PC-3 (cell line): ENCODE data around the gene PGA5. TPM values are rescaled to one million over a fixed set of nuclear protein-coding genes. Genes with fewer than 3 reads are reported as not detected.
"Not testable (repeated sequence)": the region's sequence is repeated elsewhere in the genome, so short reads cannot be mapped to it uniquely, and the experiment has no call there.

Experiments used
- ATAC-seq: fragments of 200-7000 bp; cut with Tn5 transposase; 2 replicates; pipeline ENCODE4 v1.9.1; 2020; ENCODE audit warnings: mild to moderate bottlenecking, moderate library complexity
- Bru-seq: library from RNA; stranded (reverse); fragments of 400-500 nt; gene quantifications from one replicate; lab custom pipeline; 2021; lab: Mats Ljungman, UMichigan
- BruChase-seq, 2 experiments: library from RNA; stranded (reverse); fragments of 400-500 nt; gene quantifications; one replicate each; lab custom pipeline; 2021; lab: Mats Ljungman, UMichigan
- BruUV-seq: library from RNA; stranded (reverse); fragments of 400-500 nt; replicated peaks from 2 replicates; lab custom pipeline; 2021; lab: Mats Ljungman, UMichigan
- CTCF ChIA-PET: fragments of 300-600 bp; sonication (Branson Sonifier 250); formaldehyde crosslinking; loops from one replicate; lab custom pipeline; 2022; ENCODE audit warnings: antibody characterized with exemption; lab: Charles Lee
- POLR2A ChIA-PET: fragments of 300-600 bp; sonication (Branson Sonifier 250); formaldehyde crosslinking; loops from one replicate; lab custom pipeline; 2022; ENCODE audit warnings: antibody characterized with exemption; ENCODE audit not compliant: unreplicated experiment; lab: Charles Lee
- DNase-seq: peaks from one replicate; pipeline ENCODE4 v3.0.0-alpha.2; 2015
- H2AFZ ChIP-seq: fragments of 300-600 bp; sonication (generic); 2 replicates; pipeline ENCODE4 v1.6.0; 2016; ENCODE audit warnings: antibody characterized with exemption, low read length
- H3F3A ChIP-seq: fragments of 300-600 bp; sonication (generic); one replicate; pipeline ENCODE4 v1.6.0; 2017; ENCODE audit warnings: antibody characterized with exemption, low read length, control low read depth, mild to moderate bottlenecking; ENCODE audit not compliant: unreplicated experiment
- H3K27ac ChIP-seq: fragments of 300-600 bp; sonication (generic); 2 replicates; pipeline ENCODE4 v1.5.1; 2016; ENCODE audit warnings: mild to moderate bottlenecking, low read length
- H3K27me3 ChIP-seq: fragments of 300-600 bp; sonication (generic); 2 replicates; pipeline ENCODE4 v1.6.1; 2016; ENCODE audit warnings: low read length, mixed read lengths
- H3K36me3 ChIP-seq: fragments of 300-600 bp; sonication (generic); 2 replicates; pipeline ENCODE4 v1.6.1; 2016; ENCODE audit warnings: low read depth, mixed run types, low read length, mixed read lengths
- H3K4me1 ChIP-seq: fragments of 300-600 bp; sonication (generic); 2 replicates; pipeline ENCODE4 v1.5.1; 2016; ENCODE audit warnings: low read length; ENCODE audit not compliant: insufficient read depth
- H3K4me2 ChIP-seq: fragments of 300-600 bp; sonication (generic); 2 replicates; pipeline ENCODE4 v1.6.0; 2016; ENCODE audit warnings: low read length
- H3K4me3 ChIP-seq: fragments of 300-600 bp; sonication (generic); 2 replicates; pipeline ENCODE4 v1.5.1; 2016; ENCODE audit warnings: mild to moderate bottlenecking, low read length, mixed read lengths
- H3K79me2 ChIP-seq: fragments of 300-600 bp; sonication (generic); 2 replicates; pipeline ENCODE4 v1.6.1; 2017; ENCODE audit warnings: low read length, mixed read lengths
- H3K9ac ChIP-seq: fragments of 300-600 bp; sonication (generic); 2 replicates; pipeline ENCODE4 v1.6.0; 2016; ENCODE audit warnings: mild to moderate bottlenecking, low read length
- H3K9me2 ChIP-seq: fragments of 300-600 bp; sonication (generic); replicated peaks from 2 replicates; pipeline ENCODE4 v1.6.1; 2016; ENCODE audit warnings: mixed run types, low read length, mixed read lengths
- H3K9me3 ChIP-seq: fragments of 300-600 bp; sonication (generic); 2 replicates; pipeline ENCODE4 v1.6.1; 2016; ENCODE audit warnings: low read length, mixed read lengths
- H4K20me1 ChIP-seq: fragments of 300-600 bp; sonication (generic); 2 replicates; pipeline ENCODE4 v1.6.1; 2016; ENCODE audit warnings: low read length, mixed read lengths
- CTCF ChIP-seq: fragments of 300-600 bp; sonication (generic); conservative IDR thresholded peaks from 2 replicates; pipeline ENCODE4 v1.5.1; 2017; ENCODE audit warnings: antibody characterized with exemption, low read depth, mild to moderate bottlenecking, low read length
- EZH2 ChIP-seq: fragments of 300-600 bp; sonication (generic); IDR thresholded peaks from one replicate; pipeline ENCODE4 v1.6.1; 2017; ENCODE audit warnings: antibody characterized with exemption, mild to moderate bottlenecking, low read length; ENCODE audit not compliant: unreplicated experiment
- EZH2phosphoT487 ChIP-seq: fragments of 300-600 bp; sonication (generic); IDR thresholded peaks from 2 replicates; pipeline ENCODE4 v1.6.1; 2018; ENCODE audit warnings: mild to moderate bottlenecking, antibody characterized with exemption, low read length, borderline replicate concordance
- intact Hi-C: fragments of 100-400 bp; cut with micrococcal nuclease; formaldehyde crosslinking; loops from 2 replicates; pipeline ENCODE4 v1.9.0; 2023
- long read RNA-seq: library from polyadenylated mRNA; unstranded; transcript quantifications from one replicate; pipeline ENCODE4 v2.0.0, GENCODE V29; 2021; ENCODE audit not compliant: unreplicated experiment
- total RNA-seq: library from RNA; depleted of rRNA; stranded (reverse); fragments of >200 nt; gene quantifications from 2 replicates; pipeline ENCODE4 v1.2.3, GENCODE V29; 2014; rRNA removed

PGA5 gene
- not detected in 2 replicates for total RNA-seq
- not detected for Bru-seq, nascent RNA
- not detected for BruChase-seq, experiment 1, labeled RNA remaining after a 6-hour chase
- BruChase-seq, experiment 2, labeled RNA remaining after a 2-hour chase: not detected
- long read RNA-seq: 0 reads

GRCh38 chr11:61240875-61241274, at the start of gene PGA5:
TSS of gene PGA5 (plus strand) at chr11:61241175. CDS start at chr11:61241227, 52 bp downstream.
- H3K79me2 ChIP-seq, H3K36me3 ChIP-seq, intact Hi-C loops, H3K4me1 ChIP-seq, H3K4me2 ChIP-seq, H3K4me3 ChIP-seq, H3F3A ChIP-seq, H3K27me3 ChIP-seq, CTCF ChIA-PET, H4K20me1 ChIP-seq, BruUV-seq, ATAC-seq, H3K9ac ChIP-seq, POLR2A ChIA-PET, H3K9me2 ChIP-seq, H3K27ac ChIP-seq, H2AFZ ChIP-seq, DNase-seq, H3K9me3 ChIP-seq: not testable (repeated sequence)

GRCh38 chr11:61193596-61193995, 47.4 kb upstream of the PGA5 start:
- Histone ChIP-seq H3K9me2 (no peaks in the 10 kb centered on the region), H3K4me2 (no peak overlapping the region), H3K36me3 (no peaks in the 10 kb centered on the region), H3F3A (no peaks in the 10 kb centered on the region), H3K9me3 (peaks cover 8% of the 10 kb centered on the region), H3K4me1 (no peaks in the 10 kb centered on the region), H3K4me3 (no peak overlapping the region), H4K20me1 (no peaks in the 10 kb centered on the region), H3K79me2 (no peaks in the 10 kb centered on the region), H2AFZ (no peak overlapping the region), H3K9ac (no peak overlapping the region), H3K27ac (no peak overlapping the region), H3K27me3 (peaks cover 20% of the 10 kb centered on the region; the same call in 1 of the 2 replicates)
- POLR2A ChIA-PET: no interaction called here
- CTCF ChIA-PET: no interaction called here
- intact Hi-C loops: no loop called here
- TF ChIP-seq EZH2phosphoT487 (no peak), EZH2 (no peak)
- DNase-seq: no peak
- no peak for ATAC-seq
- BruUV-seq: no TSS peak

- TF ChIP-seq EZH2 (no peak), EZH2phosphoT487 (no peak), CTCF (no peak)
- H3K36me3 ChIP-seq: no peaks in the 10 kb centered on the region
- H3F3A ChIP-seq: no peaks in the 10 kb centered on the region
- no peaks in the 10 kb centered on the region for H3K9me2 ChIP-seq
- no peak overlapping the region for H2AFZ ChIP-seq
- ChIA-PET POLR2A (no interaction called here), CTCF (no interaction called here)
- no peak overlapping the region for H3K9ac ChIP-seq
- no peak overlapping the region for H3K27ac ChIP-seq
- intact Hi-C loops: no loop called here
- BruUV-seq: no TSS peak
- H3K9me3 ChIP-seq: peaks cover 14% of the 10 kb centered on the region
- no peak overlapping the region for H3K4me2 ChIP-seq
- ATAC-seq: no peak
- H3K79me2 ChIP-seq: no peaks in the 10 kb centered on the region
- DNase-seq: no peak
- no peaks in the 10 kb centered on the region for H3K4me1 ChIP-seq
- no peaks in the 10 kb centered on the region for H4K20me1 ChIP-seq
- no peak overlapping the region for H3K4me3 ChIP-seq
- peaks cover 26% of the 10 kb centered on the region; the same call in 1 of the 2 replicates for H3K27me3 ChIP-seq
Measured at GRCh38 chr11:61194169-61194671, 46.8 kb upstream of the PGA5 start.
